RWPE2 (cell line): ENCODE data around the gene ABCC4.

Experiments
- ATAC-seq: fragments of 200-7000 bp; cut with Tn5 transposase; 3 replicates; pipeline ENCODE4 v1.9.1; 2021; ENCODE audit warnings: low read depth
- DNase-seq: peaks from one replicate; pipeline ENCODE4 v3.0.0-alpha.2; 2020; ENCODE audit warnings: low spot score
- H3K27ac ChIP-seq: fragments of 450-650 bp; 2 replicates; pipeline ENCODE4 v1.5.1; 2017; ENCODE audit warnings: mild to moderate bottlenecking; ENCODE audit not compliant: poor library complexity, severe bottlenecking
- H3K27me3 ChIP-seq: fragments of 250-450 bp; sonication (Bioruptor Pico); 2 replicates; pipeline ENCODE4 v1.5.1; 2021; ENCODE audit warnings: mild to moderate bottlenecking, moderate library complexity; ENCODE audit not compliant: insufficient read depth, poor library complexity, severe bottlenecking
- H3K36me3 ChIP-seq: fragments of 250-450 bp; sonication (Bioruptor Pico); 2 replicates; pipeline ENCODE4 v1.5.1; 2020; ENCODE audit warnings: low read depth, mild to moderate bottlenecking, moderate library complexity
- H3K4me1 ChIP-seq: fragments of 250-450 bp; sonication (Bioruptor Pico); 2 replicates; pipeline ENCODE4 v1.5.1; 2021; ENCODE audit warnings: mild to moderate bottlenecking, moderate library complexity; ENCODE audit not compliant: insufficient read depth, poor library complexity, severe bottlenecking
- H3K4me3 ChIP-seq: fragments of 250-450 bp; sonication (Bioruptor Pico); 2 replicates; pipeline ENCODE4 v1.5.1; 2021; ENCODE audit warnings: mild to moderate bottlenecking, moderate library complexity; ENCODE audit not compliant: severe bottlenecking
- H3K9me3 ChIP-seq: fragments of 250-450 bp; sonication (Bioruptor Pico); 2 replicates; pipeline ENCODE4 v1.5.1; 2021; ENCODE audit warnings: mild to moderate bottlenecking, moderate library complexity; ENCODE audit not compliant: severe bottlenecking
- CTCF ChIP-seq: fragments of 450-650 bp; IDR thresholded peaks from one replicate; pipeline ENCODE4 v1.5.1; 2017; ENCODE audit warnings: mild to moderate bottlenecking, moderate library complexity; ENCODE audit not compliant: poor library complexity, severe bottlenecking

The ABCC4 gene

GRCh38 chr13:95224064-95224463 lies 77.2 kb downstream of the ABCC4 start:
- Histone ChIP-seq H3K9me3 (no peaks in the 10 kb centered on the region), H3K4me3 (no peak overlapping the region), H3K4me1 (no peaks in the 10 kb centered on the region), H3K27me3 (no peaks in the 10 kb centered on the region), H3K27ac (no peak overlapping the region), H3K36me3 (no peaks in the 10 kb centered on the region)
- no peak for TF ChIP-seq CTCF
- DNase-seq (no peak), ATAC-seq (no peak)

- Histone ChIP-seq H3K36me3 (no peaks in the 10 kb centered on the region), H3K9me3 (no peaks in the 10 kb centered on the region), H3K4me3 (no peak overlapping the region), H3K27ac (no peak overlapping the region), H3K4me1 (no peaks in the 10 kb centered on the region), H3K27me3 (no peaks in the 10 kb centered on the region)
- DNase-seq (no peak), ATAC-seq (no peak)
- no peak for TF ChIP-seq CTCF
These were observed 78.6 kb downstream of the ABCC4 start for GRCh38 chr13:95222733-95223018.

- ATAC-seq, result no peak
- Histone ChIP-seq H3K4me3 (no peak overlapping the region), H3K27ac (no peak overlapping the region), H3K36me3 (no peaks in the 10 kb centered on the region), H3K4me1 (no peaks in the 10 kb centered on the region), H3K27me3 (no peaks in the 10 kb centered on the region), H3K9me3 (no peaks in the 10 kb centered on the region)
- TF ChIP-seq CTCF, result no peak
- DNase-seq, result no peak
These were observed 79.1 kb downstream of the ABCC4 start for GRCh38 chr13:95221971-95222732.

- H3K4me1 ChIP-seq, result no peaks in the 10 kb centered on the region
- DNase-seq, result no peak
- no peaks in the 10 kb centered on the region for H3K36me3 ChIP-seq
- H3K4me3 ChIP-seq, result no peak overlapping the region
- no peaks in the 10 kb centered on the region for H3K9me3 ChIP-seq
- TF ChIP-seq CTCF, result no peak
- ATAC-seq, result no peak
- H3K27me3 ChIP-seq, result no peaks in the 10 kb centered on the region
- no peak overlapping the region for H3K27ac ChIP-seq
These were observed 80.6 kb downstream of the ABCC4 start for GRCh38 chr13:95220611-95221010.
